HG03103 (cell line): ENCODE measurements around the gene CWC15.
"Not testable (repeated sequence)": the region's sequence is repeated elsewhere in the genome, so short reads cannot be mapped to it uniquely, and the experiment has no call there.

Source experiments
- ATAC-seq: cut with Tn5 transposase; IDR thresholded peaks from one replicate; pipeline ENCODE4 v1.9.1; 2021; ENCODE audit warnings: low read depth; ENCODE audit not compliant: unreplicated experiment

The CWC15 gene

DNA sequence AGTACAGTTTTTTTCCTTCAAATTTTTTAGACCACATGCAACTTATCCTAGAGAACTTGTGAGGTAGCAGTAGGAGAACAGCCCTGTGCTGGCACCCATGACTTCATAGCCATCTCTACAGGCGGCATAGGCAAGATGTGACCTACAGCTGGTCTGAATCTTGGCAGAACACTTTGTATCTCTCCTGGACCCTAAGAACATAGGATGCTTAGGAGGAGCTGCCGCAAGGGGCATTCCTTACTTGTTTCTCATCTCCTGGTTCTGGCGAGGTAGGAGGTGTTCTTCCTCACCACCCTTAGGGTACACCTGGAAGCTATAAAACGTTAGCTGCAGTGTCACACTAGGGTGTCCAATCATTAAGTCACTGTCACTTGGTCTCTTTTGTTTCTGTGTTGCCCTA lies 16.4 kb downstream of the CWC15 start:
- ATAC-seq, result no peak

DNA sequence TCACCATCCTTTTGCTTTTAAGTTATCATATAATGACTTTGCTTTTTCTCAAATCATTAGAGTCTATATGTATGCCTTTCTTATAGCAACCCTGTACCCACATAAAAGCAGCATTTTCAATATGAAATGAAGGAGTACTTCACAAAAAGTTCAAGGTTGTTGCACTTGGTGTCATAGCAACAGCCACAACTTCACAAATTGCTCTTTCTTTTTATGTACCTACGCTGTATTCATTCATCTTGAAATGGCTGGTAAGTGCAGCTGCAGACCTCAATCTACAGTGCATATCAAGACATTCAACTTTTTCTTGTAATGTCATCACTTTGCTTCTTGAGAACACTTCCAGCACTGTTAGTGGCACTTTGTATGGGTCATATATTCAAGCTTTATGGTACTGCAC lies 18.6 kb downstream of the CWC15 start:
- ATAC-seq, result no peak

DNA sequence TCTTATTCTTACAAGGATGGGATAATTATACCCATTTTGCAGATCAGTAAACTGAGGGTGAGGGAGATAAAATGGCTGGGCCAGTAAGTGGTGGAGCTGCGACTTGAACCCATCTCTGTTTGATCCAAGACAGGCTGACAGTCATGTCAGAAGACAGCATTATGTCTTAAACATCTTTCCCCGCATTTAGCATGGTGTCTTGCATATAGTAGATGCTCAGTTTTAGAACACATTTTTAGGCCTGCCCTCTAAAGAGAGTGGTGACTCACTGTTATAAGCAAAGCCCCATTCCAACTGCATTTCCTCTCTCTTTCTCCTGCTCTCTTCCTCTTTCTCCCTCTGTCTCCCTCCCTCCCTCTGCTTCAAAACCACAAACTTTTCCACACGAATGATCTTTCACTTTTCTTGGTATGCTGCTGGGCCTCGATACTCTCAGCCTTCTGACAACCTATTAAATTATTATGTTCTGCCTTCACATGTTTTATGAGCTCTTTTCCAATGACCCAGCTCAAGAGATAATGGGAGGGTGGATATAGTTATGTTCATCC lies 25.2 kb downstream of the CWC15 start:
- ATAC-seq, result no peak

DNA sequence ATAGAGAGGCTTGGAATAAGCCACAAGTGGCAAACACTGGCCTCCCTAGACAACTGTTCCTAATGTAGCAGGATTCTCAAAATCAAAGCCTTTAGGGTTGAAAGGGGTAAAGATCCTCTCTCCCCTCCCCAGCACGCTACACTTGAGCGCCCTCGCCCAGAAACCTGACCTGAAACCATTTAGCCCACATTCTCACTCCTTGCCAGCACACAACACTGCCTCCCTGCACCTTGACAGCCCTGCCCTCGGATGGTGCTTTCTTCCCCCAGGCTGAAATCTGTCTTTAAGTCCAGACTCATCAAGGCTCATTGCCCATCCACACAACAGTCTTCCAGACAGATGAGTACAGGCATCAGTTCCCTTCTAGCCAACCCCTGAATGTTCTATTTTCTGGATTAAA lies 26.5 kb downstream of the CWC15 start:
- no peak for ATAC-seq

DNA sequence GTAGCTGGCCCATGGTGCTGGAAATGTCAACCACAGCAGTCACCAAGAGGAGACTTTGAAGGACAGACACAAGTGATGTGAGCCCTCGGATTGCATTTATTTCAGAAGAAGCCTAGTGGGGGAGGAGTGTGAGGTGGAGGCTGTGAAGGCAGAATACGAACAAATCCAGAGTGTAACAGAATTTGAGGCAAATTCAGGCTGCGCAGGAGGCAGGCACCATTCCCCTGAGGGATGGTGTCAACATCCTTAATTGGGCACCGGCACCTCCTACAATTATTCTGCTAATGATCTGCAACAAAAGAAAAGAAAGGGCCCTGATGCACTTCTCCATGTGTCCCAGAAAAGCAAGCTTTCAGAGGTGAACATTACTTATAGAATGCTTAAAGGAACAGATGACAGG lies 32.2 kb downstream of the CWC15 start:
- no peak for ATAC-seq

DNA sequence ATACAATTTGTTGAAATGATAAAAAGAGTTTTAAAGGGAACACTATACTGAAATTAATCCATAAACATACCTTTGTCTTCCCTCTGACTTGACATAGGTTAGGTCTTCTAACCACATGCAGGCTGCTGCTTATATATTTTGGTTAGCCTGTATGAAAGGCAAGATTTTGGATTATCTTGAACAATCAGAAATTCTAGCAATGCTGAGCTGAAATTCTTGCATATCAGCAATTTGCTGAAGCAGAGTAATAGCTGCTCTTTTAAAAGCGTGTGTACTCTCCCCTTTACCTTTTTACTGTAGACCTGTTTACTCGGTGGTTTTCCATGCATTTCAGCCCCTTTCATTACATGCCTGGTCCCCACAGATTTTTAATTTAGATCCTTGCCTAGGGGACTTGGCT lies 34.0 kb downstream of the CWC15 start:
- ATAC-seq, result no peak

DNA sequence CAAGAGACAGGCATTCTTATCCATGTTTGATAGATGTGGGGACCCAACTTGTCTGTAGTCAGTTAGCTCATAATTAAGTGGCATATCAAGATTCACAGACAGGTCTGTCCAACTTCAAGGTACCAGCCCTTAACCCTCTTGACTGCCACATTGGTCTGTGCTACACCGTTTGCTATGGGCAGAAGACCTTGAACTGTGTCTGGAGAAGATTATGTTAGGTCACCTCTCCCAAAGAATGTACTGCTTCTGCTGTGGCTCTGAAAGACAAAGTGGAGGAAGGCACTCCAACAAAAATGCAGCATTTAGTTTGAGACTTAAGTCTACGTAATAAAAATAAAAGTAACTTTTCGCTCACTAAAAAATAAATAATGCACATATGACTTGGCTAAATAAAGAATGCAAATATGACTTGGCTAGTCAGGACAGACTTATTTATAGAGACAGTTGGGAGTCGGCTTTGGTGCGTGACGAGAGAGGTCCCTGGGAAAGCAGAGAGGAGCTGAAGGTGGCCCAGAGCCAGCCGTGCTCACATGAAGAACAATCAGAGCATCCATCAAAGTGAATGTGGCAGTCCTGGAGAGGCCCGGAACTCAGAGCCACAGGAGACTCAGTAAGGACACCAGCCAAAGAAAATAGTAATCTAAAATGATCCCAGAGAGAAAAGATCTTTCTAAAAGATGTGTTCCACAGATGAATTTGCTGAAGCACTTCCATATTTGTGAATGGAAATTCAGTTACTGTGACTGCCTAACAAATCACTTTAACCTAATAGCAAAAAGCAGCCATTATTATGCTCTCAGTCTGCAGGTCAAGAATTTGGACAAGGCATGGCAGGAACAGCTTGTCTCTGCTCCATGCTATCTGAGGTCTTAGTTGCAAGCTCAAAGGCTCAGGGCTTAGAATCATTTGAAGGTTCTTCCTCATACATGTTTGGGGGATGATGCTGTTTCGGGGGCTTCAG lies 35.0 kb downstream of the CWC15 start:
- no peak for ATAC-seq

DNA sequence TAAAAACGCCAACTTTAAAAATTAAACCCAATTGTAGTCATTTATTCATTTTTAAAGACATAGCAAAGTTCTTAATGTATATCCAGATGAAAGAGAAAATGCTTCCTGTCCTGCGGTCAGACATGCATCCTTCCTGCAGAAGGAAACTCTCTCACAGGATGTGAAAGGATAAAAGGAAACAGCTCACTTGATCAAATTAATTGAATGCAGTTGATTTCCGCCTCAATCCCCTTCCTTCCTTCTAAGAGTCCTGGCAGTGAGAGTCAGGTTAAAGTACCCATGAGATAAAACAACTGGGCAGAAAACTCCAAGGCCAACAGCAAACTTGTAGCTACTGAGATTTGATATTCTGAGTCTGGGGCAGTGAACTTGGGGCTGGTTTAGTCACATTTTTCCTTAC lies 38.5 kb downstream of the CWC15 start:
- no peak for ATAC-seq

DNA sequence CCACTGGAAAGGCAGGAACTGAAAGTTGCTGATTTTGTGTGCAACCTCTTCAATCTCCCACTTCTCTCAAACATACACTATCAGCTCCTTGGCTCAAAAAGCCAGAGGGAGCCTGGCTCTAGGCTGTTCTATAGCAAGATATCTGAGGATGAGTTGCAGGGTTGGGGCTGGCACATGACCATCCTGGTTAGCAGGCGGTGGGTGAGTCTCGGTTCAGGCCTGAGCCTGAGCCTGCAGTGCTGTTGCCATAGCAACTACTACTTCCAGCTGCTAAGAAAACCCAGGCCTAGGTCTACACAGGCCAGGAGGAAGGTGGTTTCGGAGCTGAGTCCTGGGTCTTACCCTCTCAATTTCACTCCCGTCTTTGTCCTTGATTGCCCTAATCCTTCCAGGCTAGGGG lies 39.0 kb downstream of the CWC15 start:
- no peak for ATAC-seq

DNA sequence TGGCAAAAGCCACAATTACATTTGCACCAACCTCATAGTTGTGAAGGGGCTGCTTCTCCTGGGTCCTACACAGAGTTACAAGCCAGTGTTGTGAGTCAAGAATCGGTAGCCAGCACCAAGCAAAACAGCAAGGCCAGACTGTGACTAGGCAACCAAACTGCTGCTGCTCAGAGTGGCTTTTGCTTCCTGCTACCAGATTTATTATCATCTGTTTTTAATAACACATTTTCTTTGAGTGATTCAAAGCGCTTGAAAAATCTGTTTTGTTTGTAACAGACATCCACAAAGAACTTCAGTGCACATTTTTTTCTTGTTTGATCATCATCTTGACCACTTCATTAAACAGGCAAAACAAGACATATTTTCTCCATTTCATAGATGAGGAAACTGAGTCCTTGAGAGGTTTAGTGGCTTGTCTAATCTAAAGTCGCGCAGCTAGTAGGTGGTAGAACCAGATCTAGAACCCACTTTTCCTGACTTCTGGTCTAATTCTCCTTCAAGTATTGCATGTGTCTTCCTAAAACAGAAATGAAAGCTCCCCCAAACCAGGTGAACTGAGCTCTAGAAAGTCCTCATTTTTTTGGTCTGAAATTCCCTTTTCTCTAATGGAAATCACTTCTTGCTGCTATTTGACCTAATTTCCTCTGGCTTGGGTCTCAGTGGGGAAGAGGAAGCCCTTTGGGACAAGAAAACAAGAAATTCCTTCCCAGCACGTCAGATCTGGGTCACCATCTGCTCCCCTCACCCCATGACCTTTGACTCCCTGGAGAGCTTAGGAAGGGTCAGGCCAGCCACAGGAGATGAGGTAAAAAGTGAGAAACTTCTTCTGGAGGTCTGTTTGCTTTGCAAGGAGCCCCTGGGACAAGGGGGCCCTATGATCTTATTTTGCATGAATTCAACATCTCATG lies 39.9 kb downstream of the CWC15 start:
- no peak for ATAC-seq

DNA sequence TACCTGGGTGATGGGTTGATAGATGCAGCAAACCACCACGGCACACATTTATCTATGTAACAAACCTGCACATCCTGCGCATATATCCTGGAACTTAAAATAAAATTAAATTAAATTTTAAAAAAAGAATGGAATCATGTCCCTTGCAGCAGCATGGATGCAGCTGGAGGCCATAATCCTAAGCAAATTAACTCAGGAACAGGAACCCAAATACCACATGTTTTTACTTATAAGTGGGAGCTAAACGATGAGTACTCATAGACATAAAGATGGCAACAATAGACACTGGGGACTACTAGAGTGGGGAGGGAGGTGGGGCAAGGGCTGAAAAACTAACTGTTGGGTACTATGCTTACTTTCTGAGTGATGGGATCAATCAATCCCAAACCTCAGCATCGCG lies 40.9 kb downstream of the CWC15 start:
- no peak for ATAC-seq

DNA sequence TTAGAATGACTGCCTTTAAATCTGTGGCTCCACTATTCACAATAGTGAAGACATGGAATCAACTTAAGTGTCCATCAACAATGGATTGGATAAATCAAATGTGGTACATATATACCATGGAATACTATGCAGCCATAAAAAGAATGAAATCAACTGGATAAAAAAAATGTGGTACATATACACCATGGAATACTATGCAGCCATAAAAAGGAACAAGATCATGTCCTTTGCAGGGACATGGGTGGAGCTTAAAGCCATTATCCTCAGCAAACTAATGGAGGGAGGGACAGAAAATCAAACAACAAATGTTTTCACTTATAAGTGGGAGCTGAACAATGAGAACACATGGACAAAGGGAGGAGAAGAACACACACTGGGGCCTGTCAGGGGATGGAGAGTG lies 41.3 kb downstream of the CWC15 start:
- not testable (repeated sequence) for ATAC-seq

DNA sequence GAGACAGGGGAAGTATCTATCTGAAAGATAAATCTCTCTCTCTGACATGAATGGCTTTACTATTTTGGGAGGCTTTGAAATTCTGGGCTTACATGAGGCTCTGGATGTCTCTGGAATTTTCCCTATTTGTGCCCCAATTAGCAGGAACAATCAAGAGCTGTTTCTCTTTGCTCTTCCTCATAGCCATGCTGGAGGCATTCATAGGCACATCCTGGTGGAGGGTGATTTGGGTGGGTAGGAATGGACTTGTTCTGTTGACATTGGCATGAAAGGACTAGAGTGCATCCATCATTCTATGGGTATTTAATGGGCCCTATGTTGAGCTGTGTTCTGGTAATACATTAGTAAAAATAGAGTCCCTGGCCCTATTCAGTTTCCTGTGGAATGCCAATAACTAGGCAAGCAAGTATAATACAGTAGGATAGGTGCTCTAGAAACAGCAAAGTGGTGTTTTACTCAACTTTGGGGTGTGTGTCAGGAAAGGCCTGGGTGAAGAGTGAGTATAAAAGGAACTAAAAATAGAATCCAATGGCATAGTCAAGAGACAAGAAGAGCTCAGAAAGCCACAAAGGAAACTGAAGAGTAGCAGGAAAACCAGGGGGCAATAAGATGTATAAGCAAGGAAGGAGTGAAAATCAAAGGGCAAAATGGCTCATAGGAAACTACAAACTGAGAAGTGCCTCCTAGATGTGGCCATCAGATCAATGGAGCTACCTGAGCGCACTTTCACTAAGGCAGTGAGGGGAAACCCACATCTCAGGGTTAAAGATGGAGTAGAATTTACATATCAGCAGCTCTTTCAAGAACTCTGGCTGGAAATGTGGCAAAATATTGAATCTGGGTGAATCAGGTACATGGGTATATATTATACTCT lies 45.0 kb downstream of the CWC15 start:
- no peak for ATAC-seq

DNA sequence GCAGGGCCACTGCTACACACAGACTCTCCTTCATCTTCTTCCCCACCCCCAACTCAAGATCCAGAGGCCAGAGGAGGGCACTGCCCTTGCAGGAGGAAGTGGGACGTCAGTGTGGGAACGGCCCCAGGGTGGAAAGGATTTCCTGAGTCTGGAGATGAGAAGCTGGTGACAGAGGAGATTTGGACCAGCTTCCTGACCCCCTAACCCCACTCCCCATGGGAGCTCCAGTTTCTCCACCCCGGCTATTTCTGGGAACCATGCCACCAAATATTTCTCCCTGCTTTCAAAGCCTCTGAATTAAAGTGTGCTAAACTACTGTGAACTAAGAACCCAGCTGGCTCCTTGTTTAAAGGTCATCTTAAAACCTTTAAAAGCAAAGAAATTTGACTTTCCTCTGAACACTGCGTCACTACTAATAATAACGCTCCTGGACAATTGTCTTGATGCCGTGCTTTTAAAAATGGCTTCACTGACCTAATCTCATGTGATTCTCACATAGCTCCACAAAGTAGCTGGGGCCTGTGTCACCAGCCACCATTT lies 46.6 kb downstream of the CWC15 start:
- no peak for ATAC-seq

DNA sequence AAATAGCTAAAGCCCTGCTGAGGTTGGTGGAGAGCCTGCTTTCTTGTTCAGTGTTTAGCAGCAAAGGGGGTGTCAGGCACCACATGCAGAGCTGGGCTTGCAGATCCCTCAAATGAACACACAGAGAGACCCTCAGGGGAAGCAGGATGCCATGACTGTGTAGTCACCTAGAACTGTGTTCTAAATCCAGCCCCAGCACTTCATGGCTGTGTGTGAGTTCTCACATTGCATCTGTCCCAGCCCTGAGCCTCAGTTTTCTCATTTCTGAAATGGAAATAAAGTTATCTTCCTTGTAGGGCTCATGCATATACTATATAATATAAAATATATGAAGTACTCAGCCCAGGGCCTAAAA lies 47.1 kb downstream of the CWC15 start:
- no peak for ATAC-seq

DNA sequence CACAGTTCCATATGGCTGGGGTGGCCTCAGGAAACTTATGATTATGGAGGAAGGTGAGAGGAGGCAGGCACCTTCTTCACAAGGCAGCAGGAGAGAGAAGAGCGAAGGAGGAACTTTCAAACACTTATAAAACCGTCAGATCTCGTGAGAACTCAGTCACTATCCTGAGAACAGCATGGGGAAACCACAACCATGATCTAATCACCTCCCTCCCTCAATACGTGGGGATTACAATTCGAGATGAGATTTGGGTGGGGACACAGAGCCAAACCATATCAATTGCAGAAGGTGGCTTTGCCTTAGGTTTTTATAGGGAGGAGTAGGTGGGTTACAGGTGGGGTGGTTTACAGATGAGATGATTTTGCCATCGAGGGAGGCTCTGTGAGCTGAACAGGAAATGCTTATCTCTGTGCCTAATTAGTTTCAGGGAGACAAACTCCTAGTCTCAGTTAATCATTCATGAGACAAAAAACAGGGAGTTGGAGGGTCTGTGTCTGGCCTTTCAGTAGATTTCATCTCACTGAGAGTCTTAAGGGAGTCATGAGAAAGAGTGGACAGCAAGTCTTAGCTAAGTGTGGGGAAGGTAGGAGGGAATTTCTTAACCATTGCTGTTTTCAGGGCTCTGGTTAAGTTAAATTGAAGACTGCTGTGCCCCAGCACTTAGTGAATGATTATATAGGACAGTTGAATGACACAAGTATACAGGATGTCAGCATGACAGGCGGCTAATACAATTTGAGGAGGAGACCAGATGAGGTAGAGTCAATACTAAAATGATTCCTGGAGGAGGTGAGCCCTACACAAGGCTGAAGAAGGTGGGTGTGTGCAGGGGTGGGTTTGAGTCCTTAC lies 47.7 kb downstream of the CWC15 start:
- ATAC-seq, result no peak

DNA sequence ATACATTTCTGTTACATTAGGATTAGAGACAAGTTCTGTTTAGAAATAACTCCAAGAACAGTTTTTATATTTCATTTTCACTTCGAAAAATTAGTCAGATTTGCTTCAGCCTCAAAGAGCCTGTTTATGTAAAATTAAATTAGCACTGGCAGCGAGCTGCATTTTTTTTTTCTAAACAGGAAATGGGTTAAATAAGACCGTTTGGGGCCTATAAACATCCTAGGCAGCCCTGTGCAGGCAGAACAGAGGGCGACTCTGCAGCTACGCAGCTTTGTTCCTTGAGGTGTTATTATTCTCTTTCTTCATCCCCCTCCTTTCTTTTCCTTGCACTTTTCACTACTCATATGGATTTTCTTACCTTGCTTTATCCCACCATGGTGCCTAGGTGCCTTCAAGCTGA lies 48.7 kb downstream of the CWC15 start:
- ATAC-seq, result no peak

DNA sequence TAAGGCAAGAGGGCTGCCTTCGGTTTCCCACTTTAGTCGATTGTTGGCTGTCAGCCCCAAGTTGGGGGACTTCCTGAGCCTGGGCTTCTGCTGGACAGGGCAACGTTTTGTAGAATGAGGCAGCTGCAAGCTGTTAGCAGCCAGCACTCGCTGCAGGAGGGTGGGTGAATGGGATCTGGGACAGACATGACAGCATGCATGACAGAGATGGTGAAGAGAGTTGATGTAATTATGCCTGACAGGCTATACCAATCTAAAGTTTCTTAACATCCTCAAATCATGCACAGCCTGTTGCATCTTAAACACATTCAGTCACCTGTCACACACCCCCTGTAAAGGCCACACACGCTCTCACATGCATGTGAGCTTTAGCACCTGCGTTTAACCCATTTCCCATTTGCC lies 49.2 kb downstream of the CWC15 start:
- no peak for ATAC-seq

DNA sequence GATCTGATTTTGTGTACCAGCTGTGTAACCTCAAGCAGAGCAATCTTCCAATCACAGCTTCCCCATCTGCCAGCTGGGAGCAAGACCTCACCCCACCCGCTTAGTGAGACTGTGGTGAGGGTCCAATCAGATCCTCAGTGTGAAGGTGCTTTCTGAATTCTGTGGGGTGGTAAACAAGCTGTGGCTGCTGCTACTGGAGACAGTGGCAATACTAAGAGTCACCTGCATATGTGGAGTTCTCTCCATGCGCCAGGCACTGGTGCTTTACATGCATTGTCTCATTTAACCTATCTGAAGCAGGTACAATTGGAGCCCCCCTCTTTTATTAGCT lies 50.4 kb downstream of the CWC15 start:
- ATAC-seq, result no peak
